ENCODE measurements around the gene FOXE1.

DNA sequence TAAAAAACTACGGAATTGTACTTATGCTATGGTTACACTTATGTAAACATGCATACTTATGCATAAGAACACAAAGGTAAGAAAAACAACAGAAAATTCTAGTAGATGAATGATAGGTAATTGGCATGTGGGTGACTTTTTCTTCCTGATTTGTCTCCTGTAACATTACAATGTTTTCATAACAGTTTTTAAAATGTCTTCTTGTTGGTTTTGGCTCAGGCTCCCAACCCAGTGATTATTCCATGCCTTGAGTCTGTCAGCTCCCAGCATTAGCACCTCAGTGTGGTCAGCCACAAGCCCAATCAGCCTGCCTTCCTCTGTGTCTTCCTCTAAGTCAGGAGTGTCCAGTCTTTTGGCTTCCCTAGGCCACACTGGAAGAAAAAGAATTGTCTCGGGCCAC, 7.9 kb upstream of the FOXE1 start:
- TF ChIP-seq, protein P1, sequence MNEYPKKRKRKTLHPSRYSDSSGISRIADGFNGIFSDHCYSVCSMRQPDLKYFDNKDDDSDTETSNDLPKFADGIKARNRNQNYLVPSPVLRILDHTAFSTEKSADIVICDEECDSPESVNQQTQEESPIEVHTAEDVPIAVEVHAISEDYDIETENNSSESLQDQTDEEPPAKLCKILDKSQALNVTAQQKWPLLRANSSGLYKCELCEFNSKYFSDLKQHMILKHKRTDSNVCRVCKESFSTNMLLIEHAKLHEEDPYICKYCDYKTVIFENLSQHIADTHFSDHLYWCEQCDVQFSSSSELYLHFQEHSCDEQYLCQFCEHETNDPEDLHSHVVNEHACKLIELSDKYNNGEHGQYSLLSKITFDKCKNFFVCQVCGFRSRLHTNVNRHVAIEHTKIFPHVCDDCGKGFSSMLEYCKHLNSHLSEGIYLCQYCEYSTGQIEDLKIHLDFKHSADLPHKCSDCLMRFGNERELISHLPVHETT (tag by site-specific recombination; IDR thresholded peaks at IDR 0.05): no peak
- TF ChIP-seq ZNF830 (tag by site-specific recombination; IDR thresholded peaks at IDR 0.05; ENCODE audit: low read depth) (no peak), TCF7L2 (IDR thresholded peaks at IDR 0.05; ENCODE audit: borderline replicate concordance, low read depth, low read length) (no peak)

Data from HEK293 (cell line).